NCI-H1930 (cell line): Measurements from ENCODE around the gene BPIFB3.

ENCODE experiments used
- DNase-seq, 2 experiments: peaks; one replicate each; lab custom pipeline; 2025; lab: John Stamatoyannopoulos, UW

Gene BPIFB3

GRCh38 chr20:33063271-33063670, 9.6 kb downstream of the BPIFB3 start:
- DNase-seq: no peak

GRCh38 chr20:33064572-33065287, 11.0 kb downstream of the BPIFB3 start:
- no peak for DNase-seq

GRCh38 chr20:33065785-33066184, 12.1 kb downstream of the BPIFB3 start:
- no peak for DNase-seq

- no peak for DNase-seq
Measured at GRCh38 chr20:33067806-33068205, 14.1 kb downstream of the BPIFB3 start.

GRCh38 chr20:33068251-33068939, 14.7 kb downstream of the BPIFB3 start:
- DNase-seq: no peak

- DNase-seq: no peak
Measured at GRCh38 chr20:33069673-33070072, 16.0 kb downstream of the BPIFB3 start.

- no peak for DNase-seq
Measured at GRCh38 chr20:33070111-33071053, 16.7 kb downstream of the BPIFB3 start.

- DNase-seq: no peak
Measured at GRCh38 chr20:33071198-33071597, 17.5 kb downstream of the BPIFB3 start.

- DNase-seq: no peak
Measured at GRCh38 chr20:33072362-33072761, 18.7 kb downstream of the BPIFB3 start.

GRCh38 chr20:33072813-33073212, 19.1 kb downstream of the BPIFB3 start:
- DNase-seq: no peak

- DNase-seq: no peak
Measured at GRCh38 chr20:33074675-33075074, 21.0 kb downstream of the BPIFB3 start.

- no peak for DNase-seq
Measured at GRCh38 chr20:33075281-33075680, 21.6 kb downstream of the BPIFB3 start.

- DNase-seq: no peak
Measured at GRCh38 chr20:33076662-33077372, 23.1 kb downstream of the BPIFB3 start.

- no peak for DNase-seq
Measured at GRCh38 chr20:33079259-33079658, 25.6 kb downstream of the BPIFB3 start, which contains the start of gene BPIFB4. Gene BPIFB4 (plus strand): TSS chr20:33079643. CDS start chr20:33081527, 1,884 bp downstream.

- DNase-seq: no peak
Measured at GRCh38 chr20:33081411-33082154, 27.9 kb downstream of the BPIFB3 start.

- no peak for DNase-seq
Measured at GRCh38 chr20:33082546-33082945, 28.8 kb downstream of the BPIFB3 start.

GRCh38 chr20:33083544-33084340, 30.0 kb downstream of the BPIFB3 start:
- no peak for DNase-seq

GRCh38 chr20:33084722-33085121, 31.0 kb downstream of the BPIFB3 start:
- DNase-seq: no peak

- DNase-seq: no peak
Measured at GRCh38 chr20:33086052-33086722, 32.5 kb downstream of the BPIFB3 start.

- no peak for DNase-seq
Measured at GRCh38 chr20:33091147-33091546, 37.4 kb downstream of the BPIFB3 start.
